ENCODE measurements around the gene C1orf116. TPM values are rescaled to one million over a fixed set of nuclear protein-coding genes. Genes with fewer than 3 reads are reported as not detected.

C1orf116 gene
- 100 to 1,000 TPM in 5 of 6 donors, 10 to 100 TPM in 1; 92.5 to 222 (median 193) TPM for total RNA-seq

DNA sequence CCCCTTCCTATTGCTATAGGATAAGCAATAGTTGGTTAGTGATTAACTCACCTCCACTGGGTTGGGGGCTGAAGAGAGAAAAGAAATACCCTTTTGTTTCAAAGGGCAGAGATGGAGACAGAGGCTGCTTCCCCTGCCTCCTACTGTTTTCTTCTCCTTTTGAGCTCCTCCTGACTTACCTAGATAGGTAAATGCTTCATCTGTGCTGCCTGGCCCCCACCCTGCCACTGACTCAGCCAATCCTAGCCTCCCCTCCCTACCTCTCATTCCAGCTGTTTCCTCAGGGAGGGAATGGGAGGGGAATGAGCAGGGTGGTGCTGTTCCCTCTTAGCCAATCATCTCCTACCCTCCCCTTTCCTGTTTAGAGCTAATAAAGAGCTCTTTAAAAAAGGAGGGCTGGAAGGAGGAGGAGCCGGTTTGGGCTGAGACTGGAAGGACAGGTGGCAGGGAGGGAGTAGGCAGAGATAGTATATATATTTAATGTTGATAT lies at the start of gene C1orf116:
TSS of gene C1orf116 (minus strand) at position 229 of the 490 bp plus-strand sequence. CDS start 5,158 bp downstream, outside the sequence.
- ATAC-seq (ENCODE audit: low FRiP score in 2 of 2) (peak; percentile 73 to 94), DNase-seq (peak in 1 of 2 donors; percentile 90)
- Histone ChIP-seq H3K27ac (peak within 1 kb of the TSS; percentile 82 to 90 (median 83)), H3K36me3 (no peaks in the 10 kb centered on the region), H3K27me3 (no peaks in the 10 kb centered on the region), H3K4me3 (peak within 1 kb of the TSS; percentile 18 to 52 (median 45)), H3K4me1 (peaks cover 0 to 4% (median 0%) of the 10 kb centered on the region in 4 donors), H3K9me3 (no peaks in the 10 kb centered on the region)
- 4 to 5% methylated on average over 1 of the region's 1 CpG for WGBS, 2 donors
- TF ChIP-seq POLR2AphosphoS5 (IDR thresholded peaks at IDR 0.05) (peak; percentile 84 to 91), POLR2A (IDR thresholded peaks at IDR 0.05) (peak in 3 of 4 donors; percentile 79 to 95 (median 87)), CTCF (IDR thresholded peaks at IDR 0.05) (no peak), EP300 (IDR thresholded peaks at IDR 0.05) (peak in 1 of 4 donors; percentile 46)

DNA sequence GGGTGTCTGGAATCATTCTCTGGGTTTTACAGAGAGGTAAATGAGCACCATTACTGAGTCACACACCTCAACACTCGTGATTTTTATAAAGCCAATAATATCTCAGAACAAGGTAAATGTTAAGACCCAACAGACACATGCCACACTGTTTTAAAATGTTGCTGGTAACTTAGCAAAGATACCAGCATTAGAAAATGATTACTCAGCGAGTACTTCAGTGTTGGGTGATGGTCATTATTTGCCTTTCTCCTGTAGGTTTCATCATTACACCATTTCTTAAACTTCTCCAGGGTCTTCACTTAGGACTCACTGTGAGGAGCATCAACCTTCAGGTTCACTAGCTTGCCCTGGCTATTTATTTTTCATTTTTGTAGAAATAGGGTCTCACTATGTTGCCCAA lies 49.2 kb upstream of the C1orf116 start:
- H3K36me3 ChIP-seq, result no peaks in the 10 kb centered on the region
- no peak for TF ChIP-seq POLR2A (IDR thresholded peaks at IDR 0.05)
- TF ChIP-seq EP300 (IDR thresholded peaks at IDR 0.05), result no peak
- no peak for TF ChIP-seq POLR2AphosphoS5 (IDR thresholded peaks at IDR 0.05)
- TF ChIP-seq CTCF (IDR thresholded peaks at IDR 0.05), result no peak
- H3K27ac ChIP-seq, result no peak overlapping the region
- H3K27me3 ChIP-seq, result no peaks in the 10 kb centered on the region
- ATAC-seq (ENCODE audit: low FRiP score in 2 of 2) (no peak), DNase-seq (no peak)
- peaks cover 0 to 23% (median 7%) of the 10 kb centered on the region in 4 donors for H3K4me1 ChIP-seq
- H3K9me3 ChIP-seq, result no peaks in the 10 kb centered on the region
- no peak overlapping the region for H3K4me3 ChIP-seq
- WGBS, 2 donors, result 86 to 88% methylated on average over 2 of the region's 2 CpGs

DNA sequence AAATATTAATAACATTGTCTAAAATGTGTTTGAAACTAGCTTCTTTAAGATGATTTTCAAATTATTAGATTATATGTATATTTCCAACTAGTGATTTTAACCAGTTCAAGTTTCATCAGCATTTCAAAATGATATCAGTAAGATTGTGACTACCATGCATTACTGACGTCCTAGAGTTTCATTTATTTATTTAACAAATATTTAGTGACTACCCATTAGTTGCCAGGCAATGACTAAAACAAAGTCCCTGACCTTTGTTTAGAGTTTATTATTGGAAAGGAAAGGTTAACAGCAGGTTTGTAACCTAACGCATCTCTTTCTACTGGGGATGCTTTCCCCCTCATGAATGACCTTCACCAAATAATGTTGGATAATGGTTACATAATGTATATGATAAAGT lies 48.5 kb upstream of the C1orf116 start:
- TF ChIP-seq EP300 (IDR thresholded peaks at IDR 0.05), result no peak
- no peak for TF ChIP-seq POLR2A (IDR thresholded peaks at IDR 0.05)
- no peak for TF ChIP-seq CTCF (IDR thresholded peaks at IDR 0.05)
- no peak for TF ChIP-seq POLR2AphosphoS5 (IDR thresholded peaks at IDR 0.05)
- Histone ChIP-seq H3K4me1 (peaks cover 0 to 23% (median 7%) of the 10 kb centered on the region in 4 donors), H3K36me3 (no peaks in the 10 kb centered on the region), H3K27ac (no peak overlapping the region), H3K27me3 (no peaks in the 10 kb centered on the region), H3K9me3 (no peaks in the 10 kb centered on the region), H3K4me3 (no peak overlapping the region)
- ATAC-seq (ENCODE audit: low FRiP score in 2 of 2) (no peak), DNase-seq (no peak)
- WGBS, 2 donors, result 47 to 56% methylated on average over 2 of the region's 2 CpGs

DNA sequence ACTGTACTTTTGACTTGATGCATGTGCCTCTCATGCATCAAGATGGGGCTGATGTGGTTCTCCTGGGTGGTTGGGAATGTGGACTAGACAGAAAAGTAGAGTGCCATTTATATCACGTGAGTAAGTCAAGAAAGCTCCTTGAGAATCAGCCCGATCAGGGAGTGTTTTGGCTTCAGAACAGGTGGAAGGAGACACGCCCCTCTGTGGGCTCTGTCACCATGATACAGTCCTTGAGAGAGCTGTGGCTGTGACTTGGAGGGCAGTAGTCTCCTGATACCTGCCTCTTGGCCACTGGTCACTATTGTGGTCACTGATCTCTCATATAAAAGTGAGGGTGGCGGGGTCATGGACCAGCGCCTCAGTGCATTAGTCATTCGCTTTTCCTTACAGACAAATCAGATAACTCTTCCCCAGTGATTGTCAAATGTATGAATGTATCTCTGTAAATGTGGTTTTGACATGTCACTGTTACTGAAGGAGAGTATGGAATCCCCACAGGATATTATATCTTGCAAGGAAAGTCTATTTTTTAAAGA lies 47.2 kb upstream of the C1orf116 start:
- ATAC-seq (ENCODE audit: low FRiP score in 2 of 2) (no peak), DNase-seq (peak in 1 of 2 donors; percentile 29)
- H3K4me3 ChIP-seq, result no peak overlapping the region
- TF ChIP-seq CTCF (IDR thresholded peaks at IDR 0.05), result no peak
- TF ChIP-seq POLR2A (IDR thresholded peaks at IDR 0.05), result no peak
- TF ChIP-seq POLR2AphosphoS5 (IDR thresholded peaks at IDR 0.05), result no peak
- no peak for TF ChIP-seq EP300 (IDR thresholded peaks at IDR 0.05)
- H3K4me1 ChIP-seq, result peaks cover 0 to 21% (median 6%) of the 10 kb centered on the region in 4 donors
- no peak overlapping the region for H3K27ac ChIP-seq
- WGBS, 2 donors, result 80 to 93% methylated on average over 6 of the region's 6 CpGs
- no peaks in the 10 kb centered on the region for H3K36me3 ChIP-seq
- H3K27me3 ChIP-seq, result no peaks in the 10 kb centered on the region
- H3K9me3 ChIP-seq, result no peaks in the 10 kb centered on the region
